WTC11 (cell line): ENCODE results near the gene SLC26A2. TPM values are rescaled to one million over a fixed set of nuclear protein-coding genes. Genes with fewer than 3 reads are reported as not detected.
A peak's percentile ranks its signal among the peaks of the same experiment; 100 is the strongest.

Source experiments
- ATAC-seq: fragments of 200-7000 bp; cut with Tn5 transposase; 2 replicates; pipeline ENCODE4 v1.10.0; 2021; ENCODE audit warnings: mild to moderate bottlenecking, moderate library complexity
- CTCF ChIA-PET: fragments of 300-600 bp; sonication (Branson Sonifier 250); formaldehyde crosslinking; loops from one replicate; lab custom pipeline; 2021; ENCODE audit warnings: antibody characterized with exemption; lab: Charles Lee
- POLR2A ChIA-PET: fragments of 350-600 bp; sonication (Branson Sonifier 250); formaldehyde crosslinking; loops from one replicate; lab custom pipeline; 2021; ENCODE audit warnings: antibody characterized with exemption; lab: Charles Lee
- DNase-seq: peaks from one replicate; pipeline ENCODE4 v3.0.0; 2021; ENCODE audit warnings: low spot score
- H3K27ac Mint-ChIP-seq: 2 replicates; pipeline ENCODE4 v1.8.0; 2021; ENCODE audit warnings: mixed read lengths
- H3K27me3 Mint-ChIP-seq: 2 replicates; pipeline ENCODE4 v1.8.0; 2021; ENCODE audit warnings: low read depth, mild to moderate bottlenecking, moderate library complexity, mixed read lengths
- H3K36me3 Mint-ChIP-seq: 2 replicates; pipeline ENCODE4 v1.8.0; 2021; ENCODE audit warnings: mixed read lengths
- H3K4me1 Mint-ChIP-seq: 2 replicates; pipeline ENCODE4 v1.8.0; 2022; ENCODE audit warnings: mixed read lengths
- H3K4me3 Mint-ChIP-seq: 2 replicates; pipeline ENCODE4 v1.8.0; 2021; ENCODE audit warnings: mild to moderate bottlenecking, moderate library complexity, mixed read lengths
- H3K9me3 Mint-ChIP-seq: 2 replicates; pipeline ENCODE4 v1.8.0; 2021; ENCODE audit warnings: mixed read lengths
- ARID4B ChIP-seq: sonication (generic); formaldehyde crosslinking; IDR thresholded peaks from 2 replicates; pipeline ENCODE4 v1.8.0; 2023; ENCODE audit warnings: missing genetic modification reagents, mild to moderate bottlenecking, borderline replicate concordance
- ELF4 ChIP-seq: sonication (generic); formaldehyde crosslinking; IDR thresholded peaks from 2 replicates; pipeline ENCODE4 v1.8.1; 2022; ENCODE audit warnings: low read depth, mild to moderate bottlenecking, moderate library complexity, missing genetic modification reagents
- FOXJ3 ChIP-seq: sonication (generic); formaldehyde crosslinking; IDR thresholded peaks from 2 replicates; pipeline ENCODE4 v1.9.0; 2021; ENCODE audit warnings: missing genetic modification reagents, mild to moderate bottlenecking, borderline replicate concordance
- FOXK1 ChIP-seq: sonication (generic); formaldehyde crosslinking; IDR thresholded peaks from 2 replicates; pipeline ENCODE4 v1.8.0; 2022; ENCODE audit warnings: mild to moderate bottlenecking, moderate library complexity, missing genetic modification reagents
- GTF2I ChIP-seq: fragments of 250-450 bp; sonication (Bioruptor Pico); conservative IDR thresholded peaks from 2 replicates; pipeline ENCODE4 v1.4.0; 2021; ENCODE audit warnings: mild to moderate bottlenecking
- MXD4 ChIP-seq: fragments of 250-450 bp; sonication (Bioruptor Pico); IDR thresholded peaks from 2 replicates; pipeline ENCODE4 v1.8.0; 2021; ENCODE audit warnings: mild to moderate bottlenecking, moderate library complexity, borderline replicate concordance
- ZNF416 ChIP-seq: fragments of 250-450 bp; sonication (Bioruptor Pico); IDR thresholded peaks from 2 replicates; pipeline ENCODE4 v1.9.0; 2021; ENCODE audit warnings: mild to moderate bottlenecking, inconsistent platforms
- ZNF532 ChIP-seq: fragments of 250-450 bp; sonication (Bioruptor Pico); IDR thresholded peaks from 2 replicates; pipeline ENCODE4 v1.9.0; 2021; ENCODE audit warnings: mild to moderate bottlenecking, borderline replicate concordance
- ZSCAN18 ChIP-seq: fragments of 250-450 bp; sonication (Bioruptor Pico); IDR thresholded peaks from 2 replicates; pipeline ENCODE4 v2.1.2; 2022; ENCODE audit warnings: mild to moderate bottlenecking, moderate library complexity
- total RNA-seq: library from RNA; stranded (reverse); gene quantifications from 3 replicates; pipeline ENCODE4 v1.2.3, GENCODE V29; 2021

SLC26A2 gene
- total RNA-seq, 1 experiment from 2014 or later: 11.1 TPM

DNA sequence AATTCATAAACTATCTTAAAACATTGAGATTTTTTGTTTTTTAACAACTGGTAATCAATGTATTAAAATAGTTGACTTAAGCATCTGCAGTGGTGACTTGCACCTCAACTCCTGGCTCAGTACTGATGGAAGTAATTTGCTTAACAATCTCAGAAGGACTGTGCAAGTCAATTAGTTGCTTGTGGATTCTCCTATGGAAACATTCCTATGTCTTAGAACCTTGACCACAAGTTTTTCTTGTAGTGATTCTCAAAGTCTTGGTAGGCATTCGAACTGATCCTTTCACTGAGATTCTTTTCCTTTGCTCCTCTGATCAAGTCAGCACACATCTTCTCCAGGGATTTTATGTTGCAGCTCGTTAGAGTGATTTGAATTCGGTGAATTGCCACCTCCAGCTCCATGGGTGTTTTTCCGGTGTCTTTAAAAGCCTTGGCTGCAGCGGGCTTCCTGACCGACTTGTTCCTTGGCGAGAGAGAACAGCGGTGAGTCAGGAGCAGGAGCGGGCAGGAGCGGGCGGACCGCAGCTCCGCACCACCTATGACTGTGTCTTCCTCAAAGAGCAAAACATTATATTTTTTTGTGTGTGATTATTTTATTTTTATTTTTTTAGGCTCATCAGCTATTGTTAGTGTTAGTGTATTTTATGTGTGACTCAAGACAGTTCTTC lies 61.1 kb downstream of the SLC26A2 start:
- CTCF ChIA-PET: interaction anchor here (1.0 to 1.2 kb wide), 4 partner anchors 24 to 327 kb away, joined by 3 to 5 read pairs (median 4); no protein-coding TSS in a partner anchor
- peaks cover 3% of the 10 kb centered on the region for H3K9me3 Mint-ChIP-seq
- peak overlapping the region; percentile 24 for H3K4me3 Mint-ChIP-seq
- ATAC-seq: peak; percentile 92
- H3K4me1 Mint-ChIP-seq: peaks cover 27% of the 10 kb centered on the region
- H3K36me3 Mint-ChIP-seq: peaks cover 78% of the 10 kb centered on the region
- no peaks in the 10 kb centered on the region for H3K27me3 Mint-ChIP-seq
- peak overlapping the region; percentile 92 for H3K27ac Mint-ChIP-seq
- peak; percentile 20 for DNase-seq
- POLR2A ChIA-PET: no interaction called here
- TF ChIP-seq MXD4 (CRISPR knock-in tag) (no peak), ARID4B (CRISPR knock-in tag) (no peak), ZSCAN18 (no peak)

- Mint-ChIP-seq H3K36me3 (peaks cover 76% of the 10 kb centered on the region), H3K4me1 (peaks cover 27% of the 10 kb centered on the region)
These were observed 61.6 kb downstream of the SLC26A2 start for GRCh38 chr5:150022158-150022531.

More at GRCh38 chr5:150022158-150022531, 61.6 kb downstream of the SLC26A2 start:
- ATAC-seq (no peak), DNase-seq (no peak)
- Mint-ChIP-seq H3K27ac (peak overlapping the region; percentile 92), H3K27me3 (no peaks in the 10 kb centered on the region), H3K4me3 (peak overlapping the region; percentile 24), H3K9me3 (no peaks in the 10 kb centered on the region)
- ChIA-PET POLR2A (no interaction called here), CTCF (interaction anchor here (0.7 to 1.2 kb wide), 6 partner anchors 23 to 327 kb away, joined by 3 to 4 read pairs (median 3); no protein-coding TSS in a partner anchor)
- TF ChIP-seq GTF2I (CRISPR knock-in tag) (no peak), ZNF416 (CRISPR knock-in tag) (no peak), ZNF532 (CRISPR knock-in tag) (no peak), ELF4 (CRISPR knock-in tag) (no peak), FOXJ3 (CRISPR knock-in tag) (no peak), FOXK1 (CRISPR knock-in tag) (no peak)
